Bronchial epithelial cell (primary cell): ENCODE results near the gene PAK1. TPM values are rescaled to one million over a fixed set of nuclear protein-coding genes. Genes with fewer than 3 reads are reported as not detected.

ENCODE experiments used
- DNase-seq: peaks from one replicate; pipeline ENCODE4 v3.0.0-alpha.2; 2010; ENCODE audit warnings: low read depth
- FAIRE-seq: peaks from 2 replicates; lab custom pipeline; 2011; peaks lifted over from hg19 to GRCh38; lab: Jason Lieb, UNC
- H3K27me3 ChIP-seq: 2 replicates; pipeline ENCODE4 v1.5.1; 2011; ENCODE audit warnings: low read length; ENCODE audit not compliant: control insufficient read depth, insufficient read depth
- H3K36me3 ChIP-seq: 2 replicates; pipeline ENCODE4 v1.5.1; 2011; ENCODE audit warnings: low read length; ENCODE audit not compliant: control insufficient read depth, insufficient read depth
- H3K4me3 ChIP-seq: 2 replicates; pipeline ENCODE4 v1.5.1; 2011; ENCODE audit warnings: mild to moderate bottlenecking, low read depth, low read length, control low read depth
- total RNA-seq: library from RNA; depleted of rRNA; stranded (reverse); fragments of >200 nt; gene quantifications from 2 replicates; pipeline ENCODE4 v1.2.1, GENCODE V29; 2014
- TF ChIP-seq, protein P1 (sequence below): IDR thresholded peaks from 2 replicates; pipeline ENCODE4 v1.5.1; 2011; ENCODE audit warnings: mild to moderate bottlenecking, moderate library complexity, low read length, control low read depth, inconsistent platforms; ENCODE audit not compliant: insufficient read depth, severe bottlenecking

Gene PAK1
- total RNA-seq, 1 donor from 2014 or later = 35.8 TPM

GRCh38 chr11:77438487-77438886, 35.4 kb downstream of the PAK1 start:
- Histone ChIP-seq H3K27me3 (no peaks in the 10 kb centered on the region), H3K36me3 (no peaks in the 10 kb centered on the region), H3K4me3 (no peak overlapping the region)
- DNase-seq = no peak
- TF ChIP-seq, protein P1, sequence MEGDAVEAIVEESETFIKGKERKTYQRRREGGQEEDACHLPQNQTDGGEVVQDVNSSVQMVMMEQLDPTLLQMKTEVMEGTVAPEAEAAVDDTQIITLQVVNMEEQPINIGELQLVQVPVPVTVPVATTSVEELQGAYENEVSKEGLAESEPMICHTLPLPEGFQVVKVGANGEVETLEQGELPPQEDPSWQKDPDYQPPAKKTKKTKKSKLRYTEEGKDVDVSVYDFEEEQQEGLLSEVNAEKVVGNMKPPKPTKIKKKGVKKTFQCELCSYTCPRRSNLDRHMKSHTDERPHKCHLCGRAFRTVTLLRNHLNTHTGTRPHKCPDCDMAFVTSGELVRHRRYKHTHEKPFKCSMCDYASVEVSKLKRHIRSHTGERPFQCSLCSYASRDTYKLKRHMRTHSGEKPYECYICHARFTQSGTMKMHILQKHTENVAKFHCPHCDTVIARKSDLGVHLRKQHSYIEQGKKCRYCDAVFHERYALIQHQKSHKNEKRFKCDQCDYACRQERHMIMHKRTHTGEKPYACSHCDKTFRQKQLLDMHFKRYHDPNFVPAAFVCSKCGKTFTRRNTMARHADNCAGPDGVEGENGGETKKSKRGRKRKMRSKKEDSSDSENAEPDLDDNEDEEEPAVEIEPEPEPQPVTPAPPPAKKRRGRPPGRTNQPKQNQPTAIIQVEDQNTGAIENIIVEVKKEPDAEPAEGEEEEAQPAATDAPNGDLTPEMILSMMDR = no peak
- no peak for FAIRE-seq

DNA sequence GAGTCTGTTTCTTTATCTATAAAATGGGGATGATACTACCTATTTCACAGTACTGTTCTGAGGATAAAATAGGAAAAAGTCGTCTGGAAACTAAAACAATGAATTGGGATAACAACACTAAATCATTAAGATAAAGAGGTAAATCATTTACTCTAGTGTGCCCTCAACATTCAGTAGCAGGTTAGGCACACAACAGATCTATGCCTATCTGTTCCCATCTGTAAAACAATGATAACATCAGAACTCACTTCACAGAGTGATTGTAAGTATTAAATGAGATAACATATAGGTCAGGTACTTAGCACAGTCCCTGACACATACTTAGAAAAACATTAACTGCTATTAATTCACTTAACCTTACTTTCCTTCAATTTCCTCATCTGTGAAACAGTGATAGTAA, 36.9 kb downstream of the PAK1 start:
- TF ChIP-seq, protein P1 = no peak
- Histone ChIP-seq H3K27me3 (no peaks in the 10 kb centered on the region), H3K4me3 (no peak overlapping the region), H3K36me3 (no peaks in the 10 kb centered on the region)
- no peak for DNase-seq
- no peak for FAIRE-seq

GRCh38 chr11:77436506-77436905, 37.4 kb downstream of the PAK1 start:
- Histone ChIP-seq H3K27me3 (no peaks in the 10 kb centered on the region), H3K4me3 (no peak overlapping the region), H3K36me3 (no peaks in the 10 kb centered on the region)
- TF ChIP-seq, protein P1 = no peak
- FAIRE-seq (no peak), DNase-seq (no peak)

GRCh38 chr11:77435972-77436371, 37.9 kb downstream of the PAK1 start:
- TF ChIP-seq, protein P1 = no peak
- H3K27me3 ChIP-seq = no peaks in the 10 kb centered on the region
- H3K36me3 ChIP-seq = no peaks in the 10 kb centered on the region
- no peak overlapping the region for H3K4me3 ChIP-seq
- no peak for FAIRE-seq
- DNase-seq = no peak

DNA sequence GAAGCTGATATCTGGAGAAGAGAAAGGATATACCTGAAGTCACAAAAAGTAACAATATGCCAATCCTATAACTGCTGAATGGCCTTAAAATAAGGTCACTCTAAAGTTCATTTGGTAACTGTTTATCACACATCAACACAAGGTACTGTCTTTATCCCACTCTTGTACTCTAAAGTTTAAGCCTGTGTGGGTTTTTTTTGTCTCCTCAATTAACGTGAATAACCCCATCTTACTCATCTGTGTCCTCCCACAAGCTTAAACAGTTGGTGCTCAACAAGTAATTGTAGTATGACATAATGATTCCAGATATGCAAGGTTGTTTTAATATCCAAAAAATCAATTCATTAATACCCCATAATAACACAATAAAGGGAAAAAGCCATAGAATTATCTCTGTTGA, 42.1 kb downstream of the PAK1 start:
- no peak overlapping the region for H3K4me3 ChIP-seq
- H3K27me3 ChIP-seq = no peaks in the 10 kb centered on the region
- FAIRE-seq (no peak), DNase-seq (no peak)
- H3K36me3 ChIP-seq = no peaks in the 10 kb centered on the region
- TF ChIP-seq, protein P1 = no peak

GRCh38 chr11:77428598-77428997, 45.3 kb downstream of the PAK1 start:
- Histone ChIP-seq H3K36me3 (no peaks in the 10 kb centered on the region), H3K27me3 (no peaks in the 10 kb centered on the region), H3K4me3 (no peak overlapping the region)
- FAIRE-seq = no peak
- TF ChIP-seq, protein P1 = no peak
- no peak for DNase-seq
